OCI-LY7 (cell line): Measurements from ENCODE around the gene CFAP298. TPM values are rescaled to one million over a fixed set of nuclear protein-coding genes. Genes with fewer than 3 reads are reported as not detected.

Experiments
- BruUV-seq: library from RNA; stranded (reverse); fragments of 400-500 nt; replicated peaks from 2 replicates; lab custom pipeline; 2021; lab: Mats Ljungman, UMichigan
- CTCF ChIA-PET: fragments of 300-600 bp; sonication (Branson Sonifier 250); formaldehyde crosslinking; loops from one replicate; lab custom pipeline; 2022; ENCODE audit warnings: antibody characterized with exemption; ENCODE audit not compliant: unreplicated experiment; lab: Charles Lee
- POLR2A ChIA-PET: fragments of 300-600 bp; sonication (Branson Sonifier 250); formaldehyde crosslinking; loops from one replicate; lab custom pipeline; 2022; ENCODE audit warnings: antibody characterized with exemption; lab: Charles Lee
- DNase-seq: peaks from one replicate; pipeline ENCODE4 v3.0.0-alpha.2; 2015; ENCODE audit warnings: low spot score
- H2AFZ ChIP-seq: fragments of 200-600 bp; sonication (generic), shearing (Covaris generic); 2 replicates; pipeline ENCODE4 v1.6.1; 2014; ENCODE audit warnings: mild to moderate bottlenecking, antibody characterized with exemption, low read length, moderate library complexity
- H3K27ac ChIP-seq: fragments of 200-600 bp; sonication (generic); 2 replicates; pipeline ENCODE4 v1.5.1; 2014; ENCODE audit warnings: mixed run types, low read depth, mild to moderate bottlenecking, moderate library complexity, low read length, inconsistent platforms; ENCODE audit not compliant: poor library complexity, severe bottlenecking
- H3K36me3 ChIP-seq: fragments of 200-600 bp; sonication (generic); 2 replicates; pipeline ENCODE4 v1.6.1; 2014; ENCODE audit warnings: mild to moderate bottlenecking, antibody characterized with exemption, low read length, moderate library complexity, mixed read lengths; ENCODE audit not compliant: insufficient read depth
- H3K4me1 ChIP-seq: fragments of 200-600 bp; sonication (generic); 2 replicates; pipeline ENCODE4 v1.5.1; 2014; ENCODE audit warnings: mild to moderate bottlenecking, low read length; ENCODE audit not compliant: insufficient read depth, poor library complexity, severe bottlenecking
- H3K4me2 ChIP-seq: fragments of 200-600 bp; sonication (generic); 2 replicates; pipeline ENCODE4 v1.6.1; 2014; ENCODE audit warnings: mild to moderate bottlenecking, low read length
- H3K4me3 ChIP-seq: fragments of 200-600 bp; sonication (generic); 2 replicates; pipeline ENCODE4 v1.5.1; 2014; ENCODE audit warnings: mild to moderate bottlenecking, low read depth, low read length; ENCODE audit not compliant: poor library complexity, severe bottlenecking
- H3K79me2 ChIP-seq: fragments of 200-600 bp; sonication (generic); 2 replicates; pipeline ENCODE4 v1.6.1; 2016; ENCODE audit warnings: low read depth, mild to moderate bottlenecking, low read length, moderate library complexity, mixed read lengths; ENCODE audit not compliant: insufficient read depth
- H3K9me2 ChIP-seq: fragments of 200-600 bp; sonication (generic); 2 replicates; pipeline ENCODE4 v1.6.1; 2016; ENCODE audit warnings: mild to moderate bottlenecking, low read length, mixed read lengths; ENCODE audit not compliant: insufficient read depth
- H3K9me3 ChIP-seq: fragments of 200-600 bp; sonication (generic); 2 replicates; pipeline ENCODE4 v1.6.1; 2014; ENCODE audit warnings: mild to moderate bottlenecking, mixed run types, low read length, mixed read lengths
- H4K20me1 ChIP-seq: fragments of 200-600 bp; sonication (generic); 2 replicates; pipeline ENCODE4 v1.6.1; 2014; ENCODE audit warnings: mild to moderate bottlenecking, antibody characterized with exemption, low read length, moderate library complexity, mixed read lengths; ENCODE audit not compliant: insufficient read depth
- EZH2phosphoT487 ChIP-seq: fragments of 200-600 bp; sonication (generic); IDR thresholded peaks from 2 replicates; pipeline ENCODE4 v1.6.1; 2018; ENCODE audit warnings: low read depth, borderline replicate concordance, mild to moderate bottlenecking, mixed run types, antibody characterized with exemption, low read length, moderate library complexity, mixed read lengths
- intact Hi-C: fragments of 100-400 bp; cut with micrococcal nuclease; formaldehyde crosslinking; loops from one replicate; pipeline ENCODE4 v1.10.0; 2022; ENCODE audit not compliant: unreplicated experiment
- total RNA-seq, 2 experiments: library from RNA; depleted of rRNA in 1 of 2; stranded (reverse); fragments of >200 nt in 1 of 2; shearing (Covaris generic) in 1 of 2; gene quantifications; 2 replicates each; pipeline ENCODE4 v1.2.3, GENCODE V29; 2014 to 2022
- TF ChIP-seq, protein P1 (sequence below): fragments of 200-600 bp; sonication (generic); conservative IDR thresholded peaks from 2 replicates; pipeline ENCODE4 v1.5.1; 2014; ENCODE audit warnings: mild to moderate bottlenecking, antibody characterized with exemption, low read length, moderate library complexity, mixed read lengths

CFAP298 gene
- total RNA-seq, 2 experiments from 2014 or later: 43.6 to 64.2 TPM

DNA sequence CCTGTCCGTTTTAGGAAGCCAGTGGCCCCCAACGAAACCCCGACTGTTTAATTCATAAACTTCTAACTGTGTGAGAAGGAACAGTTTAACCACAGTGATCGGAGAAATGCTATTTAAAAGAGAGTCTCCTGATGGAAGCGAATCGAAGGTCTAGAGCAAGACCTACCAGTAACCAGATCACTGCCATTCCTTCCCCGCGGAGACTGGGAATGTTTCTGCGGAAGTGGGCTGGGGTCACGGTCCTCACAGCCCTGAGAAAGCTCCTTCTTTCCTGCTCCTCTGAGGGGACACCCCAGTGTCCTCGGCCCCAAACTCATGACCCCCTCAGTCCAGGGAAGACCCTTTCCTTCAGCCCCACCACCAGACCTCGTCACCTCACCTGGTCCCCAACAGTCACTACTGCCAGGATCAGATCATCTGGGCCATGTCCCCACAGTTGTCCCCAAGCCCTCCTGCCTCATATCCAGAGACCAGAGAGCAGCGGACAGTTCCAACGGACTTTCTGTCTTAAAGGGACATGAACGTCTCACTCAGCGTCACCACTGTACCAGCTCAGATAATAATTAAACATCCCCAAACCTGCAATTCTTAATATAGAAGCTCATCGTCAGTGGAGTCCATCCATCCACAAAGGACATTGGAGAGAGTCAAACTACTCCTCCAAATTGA is 27.0 kb downstream of the CFAP298 start, which contains the start of gene TCP10L:
TSS of gene TCP10L (minus strand) at position 482 of the 669 bp plus-strand sequence. CDS start 1,219 bp downstream, outside the sequence.
- TF ChIP-seq, protein P1, sequence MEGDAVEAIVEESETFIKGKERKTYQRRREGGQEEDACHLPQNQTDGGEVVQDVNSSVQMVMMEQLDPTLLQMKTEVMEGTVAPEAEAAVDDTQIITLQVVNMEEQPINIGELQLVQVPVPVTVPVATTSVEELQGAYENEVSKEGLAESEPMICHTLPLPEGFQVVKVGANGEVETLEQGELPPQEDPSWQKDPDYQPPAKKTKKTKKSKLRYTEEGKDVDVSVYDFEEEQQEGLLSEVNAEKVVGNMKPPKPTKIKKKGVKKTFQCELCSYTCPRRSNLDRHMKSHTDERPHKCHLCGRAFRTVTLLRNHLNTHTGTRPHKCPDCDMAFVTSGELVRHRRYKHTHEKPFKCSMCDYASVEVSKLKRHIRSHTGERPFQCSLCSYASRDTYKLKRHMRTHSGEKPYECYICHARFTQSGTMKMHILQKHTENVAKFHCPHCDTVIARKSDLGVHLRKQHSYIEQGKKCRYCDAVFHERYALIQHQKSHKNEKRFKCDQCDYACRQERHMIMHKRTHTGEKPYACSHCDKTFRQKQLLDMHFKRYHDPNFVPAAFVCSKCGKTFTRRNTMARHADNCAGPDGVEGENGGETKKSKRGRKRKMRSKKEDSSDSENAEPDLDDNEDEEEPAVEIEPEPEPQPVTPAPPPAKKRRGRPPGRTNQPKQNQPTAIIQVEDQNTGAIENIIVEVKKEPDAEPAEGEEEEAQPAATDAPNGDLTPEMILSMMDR: no peak
- TF ChIP-seq EZH2phosphoT487: no peak
- no peaks in the 10 kb centered on the region for H3K9me2 ChIP-seq
- no peak within 1 kb of the TSS for H2AFZ ChIP-seq
- intact Hi-C loops: no loop called here
- H3K4me2 ChIP-seq: no peak within 1 kb of the TSS
- ChIA-PET CTCF (no interaction called here), POLR2A (no interaction called here)
- DNase-seq: no peak
- H3K27ac ChIP-seq: no peak within 1 kb of the TSS
- no peaks in the 10 kb centered on the region for H3K36me3 ChIP-seq
- H4K20me1 ChIP-seq: no peaks in the 10 kb centered on the region
- no peaks in the 10 kb centered on the region for H3K79me2 ChIP-seq
- H3K4me1 ChIP-seq: no peaks in the 10 kb centered on the region
- no TSS peak for BruUV-seq
- H3K4me3 ChIP-seq: no peak within 1 kb of the TSS
- H3K9me3 ChIP-seq: no peaks in the 10 kb centered on the region

DNA sequence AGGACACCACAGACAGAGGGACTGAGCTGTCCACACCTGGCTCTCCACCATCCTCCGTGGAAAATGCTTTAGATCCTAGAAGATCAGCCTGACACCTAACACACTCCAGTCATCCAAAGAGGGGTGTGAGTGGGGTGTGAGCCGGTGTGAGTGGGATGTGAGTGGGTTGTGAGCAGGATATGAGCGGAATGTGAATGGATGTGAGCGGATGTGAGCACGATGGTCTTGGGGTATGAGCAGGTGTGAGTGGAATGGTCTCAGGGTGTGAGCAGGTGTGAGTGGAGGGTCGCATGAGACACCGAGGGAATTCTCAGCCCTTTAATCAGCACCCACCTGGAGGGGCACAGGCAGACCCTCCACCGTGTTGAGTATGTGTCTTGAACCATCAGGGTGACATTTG is 27.7 kb downstream of the CFAP298 start:
- Histone ChIP-seq H3K4me2 (no peak overlapping the region), H3K36me3 (no peaks in the 10 kb centered on the region), H3K79me2 (no peaks in the 10 kb centered on the region), H3K4me1 (no peaks in the 10 kb centered on the region), H3K27ac (no peak overlapping the region), H3K9me2 (no peaks in the 10 kb centered on the region), H2AFZ (no peak overlapping the region), H4K20me1 (no peaks in the 10 kb centered on the region), H3K9me3 (no peaks in the 10 kb centered on the region), H3K4me3 (no peak overlapping the region)
- CTCF ChIA-PET: no interaction called here
- POLR2A ChIA-PET: no interaction called here
- DNase-seq: no peak
- no TSS peak for BruUV-seq
- TF ChIP-seq, protein P1: no peak
- TF ChIP-seq EZH2phosphoT487: no peak
- intact Hi-C loops: no loop called here

DNA sequence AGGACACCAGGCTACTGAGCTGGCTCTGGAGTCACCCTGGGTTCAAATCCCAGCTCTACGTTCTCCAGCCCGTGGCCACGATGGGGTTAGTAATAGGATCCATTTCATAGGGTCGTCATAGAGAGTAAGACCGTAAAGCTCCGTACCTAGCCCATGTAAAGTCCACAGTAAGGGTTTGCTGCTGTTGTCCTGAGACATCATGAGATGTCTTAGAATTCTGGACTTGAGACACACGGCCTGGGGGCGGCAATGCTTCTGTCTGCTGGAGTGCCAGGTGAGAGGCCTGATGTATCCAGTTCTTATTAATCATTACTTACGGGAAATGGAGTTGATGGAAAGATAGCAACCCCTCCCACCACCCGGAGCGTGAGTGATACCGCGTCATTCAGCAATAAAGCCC is 30.4 kb downstream of the CFAP298 start:
- H3K4me3 ChIP-seq: no peak overlapping the region
- BruUV-seq: no TSS peak
- no peak for DNase-seq
- ChIA-PET POLR2A (no interaction called here), CTCF (no interaction called here)
- no peaks in the 10 kb centered on the region for H4K20me1 ChIP-seq
- no peaks in the 10 kb centered on the region for H3K4me1 ChIP-seq
- H3K36me3 ChIP-seq: no peaks in the 10 kb centered on the region
- H2AFZ ChIP-seq: no peak overlapping the region
- H3K4me2 ChIP-seq: no peak overlapping the region
- H3K79me2 ChIP-seq: no peaks in the 10 kb centered on the region
- no peaks in the 10 kb centered on the region for H3K9me3 ChIP-seq
- no peak for TF ChIP-seq EZH2phosphoT487
- TF ChIP-seq, protein P1: no peak
- H3K27ac ChIP-seq: no peak overlapping the region
- intact Hi-C loops: no loop called here
- no peaks in the 10 kb centered on the region for H3K9me2 ChIP-seq
